Endometrial microvascular endothelial cells (primary cell): ENCODE measurements around the gene NRXN3. TPM values are rescaled to one million over a fixed set of nuclear protein-coding genes. Genes with fewer than 3 reads are reported as not detected.

Experiments
- in situ Hi-C: cut with HindIII; loops from 2 replicates; pipeline ENCODE4 v1.10.0; 2017; ENCODE audit warnings: low sequenced_read_pairs, low pct_unique_long_range_greater_than_20kb; ENCODE audit errors: inconsistent ontology term
- total RNA-seq: library from RNA; depleted of rRNA; stranded (reverse); fragments of >200 nt; gene quantifications from one replicate; pipeline ENCODE4 v1.2.3, GENCODE V29; 2015; ENCODE audit errors: inconsistent ontology term

NRXN3 gene
- total RNA-seq, 1 donor from 2014 or later: 0.09 TPM

- in situ Hi-C loops: no loop called here
Measured at GRCh38 chr14:79334272-79334671, 1164.1 kb downstream of the NRXN3 start.

- in situ Hi-C loops: no loop called here
Measured at GRCh38 chr14:79337761-79338160, 1167.6 kb downstream of the NRXN3 start.

GRCh38 chr14:79342942-79343341, 1172.8 kb downstream of the NRXN3 start:
- in situ Hi-C loops: no loop called here

- in situ Hi-C loops: no loop called here
Measured at GRCh38 chr14:79351011-79351410, 1180.8 kb downstream of the NRXN3 start.

GRCh38 chr14:79352076-79352630, 1182.0 kb downstream of the NRXN3 start:
- in situ Hi-C loops: no loop called here

GRCh38 chr14:79354336-79354735, 1184.2 kb downstream of the NRXN3 start:
- in situ Hi-C loops: no loop called here

GRCh38 chr14:79356040-79356439, 1185.9 kb downstream of the NRXN3 start:
- in situ Hi-C loops: no loop called here

- in situ Hi-C loops: no loop called here
Measured at GRCh38 chr14:79357307-79357706, 1187.1 kb downstream of the NRXN3 start.

GRCh38 chr14:79363291-79363690, 1193.1 kb downstream of the NRXN3 start:
- in situ Hi-C loops: no loop called here

- in situ Hi-C loops: no loop called here
Measured at GRCh38 chr14:79369359-79370332, 1199.5 kb downstream of the NRXN3 start.

GRCh38 chr14:79370969-79371368, 1200.8 kb downstream of the NRXN3 start:
- in situ Hi-C loops: no loop called here

- in situ Hi-C loops: no loop called here
Measured at GRCh38 chr14:79373451-79373850, 1203.3 kb downstream of the NRXN3 start.

- in situ Hi-C loops: no loop called here
Measured at GRCh38 chr14:79375356-79375755, 1205.2 kb downstream of the NRXN3 start.

- in situ Hi-C loops: no loop called here
Measured at GRCh38 chr14:79376557-79376956, 1206.4 kb downstream of the NRXN3 start.

- in situ Hi-C loops: no loop called here
Measured at GRCh38 chr14:79378020-79378419, 1207.8 kb downstream of the NRXN3 start.

GRCh38 chr14:79379266-79379665, 1209.1 kb downstream of the NRXN3 start:
- in situ Hi-C loops: no loop called here

GRCh38 chr14:79383031-79383430, 1212.9 kb downstream of the NRXN3 start:
- in situ Hi-C loops: no loop called here

- in situ Hi-C loops: no loop called here
Measured at GRCh38 chr14:79383475-79383874, 1213.3 kb downstream of the NRXN3 start.

- in situ Hi-C loops: no loop called here
Measured at GRCh38 chr14:79395061-79395460, 1224.9 kb downstream of the NRXN3 start.

GRCh38 chr14:79404874-79405511, 1234.8 kb downstream of the NRXN3 start:
- in situ Hi-C loops: no loop called here
